NCI-H1092 treated with DMSO at 0.1 percent for 48 hours (cell line): Measurements from ENCODE around the gene IFNGR1.
A peak's percentile ranks its signal among the peaks of the same experiment; 100 is the strongest.
"Not testable (repeated sequence)": the region's sequence is repeated elsewhere in the genome, so short reads cannot be mapped to it uniquely, and the experiment has no call there.

Experiments used
- DNase-seq: peaks from one replicate; lab custom pipeline; 2025; lab: John Stamatoyannopoulos, UW

The IFNGR1 gene

GRCh38 chr6:137236581-137237355 is 17.6 kb upstream of the IFNGR1 start:
- DNase-seq, result no peak

GRCh38 chr6:137235686-137236085 is 16.5 kb upstream of the IFNGR1 start:
- no peak for DNase-seq

- DNase-seq, result no peak
Observed at GRCh38 chr6:137233911-137234863, 15.0 kb upstream of the IFNGR1 start.

DNA sequence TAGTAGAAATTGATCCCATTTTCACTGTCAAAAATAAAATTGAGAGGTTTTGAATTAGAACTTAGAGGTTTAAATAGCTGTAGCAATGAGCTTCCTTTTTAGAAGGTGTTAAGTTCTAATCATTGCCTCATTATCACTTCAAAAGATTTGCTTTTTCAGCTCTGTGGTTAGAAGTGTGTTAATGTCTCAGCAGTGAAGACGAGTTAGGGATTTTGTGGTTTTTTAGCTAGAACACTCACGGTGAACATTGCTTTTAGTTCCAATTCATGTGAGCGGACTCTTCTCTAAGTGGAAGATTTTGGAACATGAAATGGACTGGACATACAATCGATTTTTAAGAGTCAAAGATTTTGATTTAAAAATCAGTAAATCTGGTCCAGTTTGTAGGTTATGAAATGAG is 12.7 kb upstream of the IFNGR1 start:
- DNase-seq, result no peak

- no peak for DNase-seq
Observed at GRCh38 chr6:137230956-137231555, 11.9 kb upstream of the IFNGR1 start.

DNA sequence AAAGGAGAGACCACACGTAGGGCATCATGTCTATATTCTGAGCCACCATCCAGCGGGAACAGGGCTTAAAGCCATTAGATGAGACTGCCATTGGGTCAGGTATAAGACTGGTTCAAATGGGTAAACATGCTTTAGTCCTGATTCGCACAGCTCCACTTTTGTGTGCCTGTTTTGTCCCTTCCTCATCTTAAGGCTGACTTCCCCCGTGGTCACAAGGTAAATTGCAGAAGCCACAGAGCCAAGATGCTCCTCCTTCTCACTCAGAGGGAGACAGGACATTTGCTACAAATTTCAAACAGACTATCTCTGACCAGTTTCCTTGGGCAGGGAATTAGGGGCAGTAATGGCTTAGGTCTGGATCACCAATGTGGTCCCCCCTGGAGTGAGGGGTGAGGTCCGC is 11.4 kb upstream of the IFNGR1 start:
- no peak for DNase-seq

GRCh38 chr6:137229075-137229759 is 10.0 kb upstream of the IFNGR1 start:
- no peak for DNase-seq

DNA sequence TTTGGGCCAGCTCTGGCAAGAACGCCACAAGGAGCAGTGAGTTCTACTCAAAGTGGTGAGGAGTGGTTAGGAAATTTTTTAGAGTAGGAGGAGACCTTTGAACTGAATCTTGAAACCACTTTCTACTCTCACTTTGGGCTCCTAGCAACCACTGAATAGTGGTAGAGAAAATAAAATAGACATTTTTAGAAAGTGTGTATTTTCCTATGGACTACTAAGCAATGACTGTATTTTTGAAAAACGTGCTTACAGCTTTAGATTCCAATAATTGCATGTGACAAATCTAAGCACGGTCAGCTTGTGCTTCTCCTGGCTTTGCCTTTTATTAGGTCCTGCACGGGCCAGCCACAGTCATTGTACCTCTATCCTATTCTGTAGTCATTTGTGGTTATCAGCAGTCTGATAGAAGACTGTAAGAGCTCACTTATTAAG is 8.7 kb upstream of the IFNGR1 start:
- no peak for DNase-seq

GRCh38 chr6:137226697-137227096 is 7.5 kb upstream of the IFNGR1 start:
- no peak for DNase-seq

DNA sequence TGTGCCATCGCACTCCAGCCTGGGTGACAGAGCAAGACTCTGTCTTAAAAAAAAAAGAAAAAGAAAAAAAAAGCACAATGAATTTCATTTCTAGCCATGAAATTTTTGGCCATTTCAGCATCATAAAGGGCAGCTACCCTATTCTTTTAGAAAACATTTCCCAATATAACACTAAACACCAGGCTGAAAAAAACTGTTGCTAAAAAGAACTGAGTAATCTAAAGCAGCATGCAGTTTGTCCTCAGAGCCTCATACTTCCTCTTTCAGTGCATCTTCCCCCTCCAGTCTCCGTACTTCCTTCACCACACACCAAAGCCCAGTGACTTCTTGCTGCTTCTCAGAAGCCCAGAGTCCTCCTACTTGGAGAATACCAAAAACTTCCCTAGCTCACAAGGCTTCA is 5.6 kb upstream of the IFNGR1 start:
- no peak for DNase-seq

GRCh38 chr6:137223370-137224131 is 4.4 kb upstream of the IFNGR1 start:
- DNase-seq, result no peak

DNA sequence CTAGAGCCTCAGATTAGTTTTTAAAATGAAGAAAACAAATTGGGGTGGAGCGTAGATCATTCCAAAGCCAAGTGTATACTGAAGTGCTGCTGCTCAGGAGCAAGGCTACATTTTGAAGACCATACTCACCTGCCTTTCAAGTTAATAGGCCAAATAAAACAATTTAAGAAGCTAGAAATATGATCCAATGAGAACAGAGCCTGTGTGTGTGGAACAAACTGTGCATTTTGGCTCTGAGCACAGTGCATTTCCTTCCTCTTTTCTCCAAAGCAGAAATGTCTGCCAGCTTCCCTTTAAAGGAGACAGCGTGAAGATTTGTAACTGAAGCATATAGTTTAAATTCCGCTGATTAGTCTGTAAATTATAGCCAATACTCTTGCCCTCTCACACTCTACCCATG is 3.2 kb upstream of the IFNGR1 start:
- DNase-seq, result no peak

- DNase-seq, result no peak
Observed at GRCh38 chr6:137219664-137220252, 573 bp upstream of the IFNGR1 start.

DNA sequence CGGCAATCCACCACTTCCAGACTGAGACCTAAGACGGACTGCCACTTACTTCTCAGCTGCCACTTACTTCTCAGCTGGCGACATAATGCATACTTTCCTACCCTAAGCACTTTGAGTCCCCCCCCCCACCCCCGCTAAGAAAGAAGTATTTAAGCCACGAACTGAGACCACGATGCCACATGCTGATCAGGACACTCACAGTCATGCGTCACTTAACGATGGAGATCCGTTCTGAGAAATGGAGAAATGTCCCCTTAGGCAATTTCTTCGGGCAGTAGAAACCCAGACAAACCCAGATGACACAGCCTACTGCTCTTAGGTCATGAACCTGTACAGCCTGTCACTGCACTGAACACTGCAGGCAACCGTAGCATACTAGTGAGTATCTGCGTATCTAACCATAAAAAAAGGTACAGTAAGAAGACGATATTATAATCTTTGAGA is 690 bp downstream of the IFNGR1 start:
- peak; percentile 24 for DNase-seq

GRCh38 chr6:137217801-137218472 is 1.2 kb downstream of the IFNGR1 start:
- DNase-seq, result peak; percentile 6

DNA sequence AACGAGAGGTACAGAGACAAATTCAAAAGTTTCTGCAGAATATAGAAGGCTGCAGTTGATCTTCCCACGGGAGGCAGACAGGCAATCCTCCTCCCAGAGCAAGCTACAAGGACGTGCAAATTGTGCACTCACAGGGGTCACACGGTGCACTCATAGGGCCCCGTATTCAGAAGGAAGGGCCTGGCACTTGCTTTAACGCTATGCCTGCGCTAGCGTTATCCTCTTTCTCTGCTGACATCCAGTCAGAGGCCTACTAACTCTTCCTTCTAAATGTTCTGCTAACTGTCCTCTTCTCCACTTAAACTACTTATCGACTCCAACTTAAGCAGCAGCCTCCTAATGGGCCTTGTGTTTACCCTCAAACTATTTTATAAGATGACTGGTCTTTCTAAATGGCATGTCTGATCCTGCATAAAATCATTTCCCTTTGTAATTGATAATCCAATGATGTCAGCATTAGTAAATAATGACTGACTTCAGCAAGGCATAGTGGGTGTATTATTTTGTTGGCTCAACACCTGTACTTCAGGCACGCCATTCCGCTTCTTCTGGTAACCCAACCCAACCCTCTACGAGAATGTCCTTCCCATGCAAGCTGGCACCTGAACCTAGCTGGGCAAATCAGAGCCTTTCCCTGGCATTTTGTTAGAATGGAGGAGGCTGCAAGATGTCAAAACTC is 2.2 kb downstream of the IFNGR1 start:
- no peak for DNase-seq

DNA sequence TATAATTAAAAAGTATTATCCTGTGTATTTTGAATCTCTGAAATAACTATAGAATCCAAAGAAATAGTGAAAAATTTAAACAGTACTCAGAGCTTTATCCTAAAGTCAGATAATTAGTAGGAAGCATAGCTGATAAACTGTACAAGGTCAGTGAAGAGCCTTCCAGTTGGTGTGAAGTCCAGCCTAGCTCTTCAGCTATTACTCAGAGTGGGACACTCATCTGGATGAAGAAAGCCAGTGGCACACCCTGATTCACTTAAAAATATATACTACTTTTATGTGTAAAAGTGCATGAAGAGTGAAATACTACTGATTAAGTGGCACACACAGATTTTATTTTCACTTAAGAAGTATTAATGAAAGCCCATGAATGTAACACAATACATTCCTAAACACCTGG is 3.1 kb downstream of the IFNGR1 start:
- no peak for DNase-seq

GRCh38 chr6:137215630-137216029 is 3.6 kb downstream of the IFNGR1 start:
- not testable (repeated sequence) for DNase-seq

GRCh38 chr6:137214931-137215330 is 4.3 kb downstream of the IFNGR1 start:
- no peak for DNase-seq

DNA sequence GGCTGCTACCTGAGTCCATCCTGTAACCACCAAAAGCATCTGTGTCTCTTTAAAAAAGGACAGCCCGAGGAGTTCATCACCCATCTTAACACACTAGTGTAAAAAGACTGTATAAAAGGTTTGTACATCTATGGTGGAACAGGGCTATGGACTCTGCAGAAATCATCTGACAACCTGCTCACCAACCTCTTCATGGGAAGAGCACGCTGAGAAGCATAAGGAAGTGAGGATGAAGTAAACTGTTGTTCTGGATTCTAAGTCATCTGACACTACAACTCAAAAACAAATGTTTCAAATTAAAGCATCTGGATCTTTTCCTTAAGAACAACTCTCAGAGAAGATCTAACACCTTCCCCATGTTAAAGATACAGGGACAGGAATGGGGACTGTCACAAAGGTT is 5.4 kb downstream of the IFNGR1 start:
- no peak for DNase-seq
